Stimulated activated CD8-positive, alpha-beta memory T cell treated with anti-CD3 and anti-CD28 coated beads, Interleukin-7, amount 100 ng/mL, for 4 hours (primary cell): ENCODE measurements around the gene CD24.
"Not testable (repeated sequence)": the region's sequence is repeated elsewhere in the genome, so short reads cannot be mapped to it uniquely, and the experiment has no call there.

Experiments
- DNase-seq, 2 donors: peaks; one replicate each; pipeline ENCODE4 v3.0.0-alpha.2; 2020; ENCODE audit warnings: low read depth in 2 of 2

Gene CD24

GRCh38 chr6:106974336-106974998 lies at the start of gene CD24:
Gene CD24 (minus strand): TSS chr6:106974729. CDS start chr6:106974646, 83 bp downstream.
- peak; percentile 4 to 35 for DNase-seq

DNA sequence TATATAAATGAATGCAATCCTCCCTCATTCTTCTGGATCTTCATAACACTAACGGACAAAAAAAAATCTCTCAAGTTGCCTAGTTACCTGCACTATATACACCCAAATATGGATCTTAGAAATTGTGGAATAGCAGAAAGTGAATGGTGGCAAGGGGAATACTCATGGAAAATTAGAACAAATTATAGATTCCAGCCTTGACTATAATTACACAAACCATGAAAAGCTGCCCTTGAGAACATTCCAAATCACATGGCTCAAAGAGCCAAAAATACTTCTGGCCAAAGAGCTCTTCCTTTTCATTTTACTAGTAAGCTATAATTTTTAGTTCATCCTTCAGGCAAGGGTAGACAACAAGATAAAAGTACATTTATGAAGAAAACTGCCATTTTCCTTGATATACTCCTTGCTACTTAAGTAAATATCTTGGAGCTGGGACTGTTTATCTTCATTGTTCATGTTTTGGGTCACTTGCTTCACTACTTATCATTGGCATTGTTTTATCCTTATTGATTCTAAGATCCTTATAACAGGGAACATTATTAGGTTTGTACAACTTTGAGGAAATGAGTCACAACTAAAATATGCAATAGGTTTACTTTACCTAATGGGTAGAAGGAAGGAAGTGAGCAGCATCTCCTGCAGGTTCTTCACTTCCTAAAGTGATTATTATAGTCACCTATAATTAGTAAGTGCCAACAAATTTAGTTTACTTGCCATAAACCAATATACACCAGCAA lies 47.1 kb upstream of the CD24 start:
- no peak for DNase-seq

GRCh38 chr6:107020239-107020638 lies 45.7 kb upstream of the CD24 start:
- DNase-seq = no peak

- DNase-seq = not testable (repeated sequence)
Measured at GRCh38 chr6:107019628-107020027, 45.1 kb upstream of the CD24 start.

- no peak for DNase-seq
Measured at GRCh38 chr6:107019047-107019446, 44.5 kb upstream of the CD24 start.

DNA sequence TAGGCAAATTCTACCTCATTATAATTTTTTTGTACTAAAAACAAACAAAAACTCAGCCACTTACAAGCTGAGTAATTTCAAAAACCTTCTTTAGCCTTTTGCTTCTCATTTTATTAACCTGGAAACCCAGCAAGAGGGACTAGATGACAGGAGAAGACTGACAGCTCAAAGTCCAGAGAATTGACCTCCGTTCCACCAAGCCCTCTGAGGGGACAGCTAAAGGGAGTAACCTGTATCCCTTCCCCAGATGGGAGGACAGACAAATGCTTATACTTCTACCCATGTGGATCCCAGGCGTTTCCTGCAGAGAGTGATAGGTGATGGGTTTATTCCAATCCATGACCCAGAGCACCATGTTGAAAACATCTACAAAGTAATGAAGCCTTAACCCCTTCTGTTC lies 35.0 kb upstream of the CD24 start:
- DNase-seq = no peak

GRCh38 chr6:106997392-106998158 lies 23.0 kb upstream of the CD24 start:
- DNase-seq = peak; percentile 5 to 20

GRCh38 chr6:106995640-106996039 lies 21.1 kb upstream of the CD24 start:
- no peak for DNase-seq

- DNase-seq = not testable (repeated sequence)
Measured at GRCh38 chr6:106989737-106990136, 15.2 kb upstream of the CD24 start.

DNA sequence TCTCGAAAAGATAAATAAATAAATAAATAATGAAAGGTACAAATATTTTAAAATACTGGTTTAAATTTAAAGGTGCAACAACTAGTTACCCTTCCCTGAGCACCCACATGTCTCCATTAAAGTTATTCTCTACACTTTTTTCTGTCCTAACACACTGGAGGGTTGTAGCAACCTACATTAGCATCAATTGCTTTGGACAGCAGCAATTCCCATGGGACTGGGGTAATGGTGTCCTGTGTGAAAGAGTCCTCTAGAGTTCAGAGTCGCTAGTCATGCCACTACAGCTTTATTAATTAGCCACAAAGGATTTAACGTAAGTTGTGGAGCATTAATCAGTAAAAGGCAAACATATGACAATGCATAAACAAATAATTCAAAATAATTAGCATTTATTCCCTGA lies 14.1 kb upstream of the CD24 start:
- DNase-seq = no peak

DNA sequence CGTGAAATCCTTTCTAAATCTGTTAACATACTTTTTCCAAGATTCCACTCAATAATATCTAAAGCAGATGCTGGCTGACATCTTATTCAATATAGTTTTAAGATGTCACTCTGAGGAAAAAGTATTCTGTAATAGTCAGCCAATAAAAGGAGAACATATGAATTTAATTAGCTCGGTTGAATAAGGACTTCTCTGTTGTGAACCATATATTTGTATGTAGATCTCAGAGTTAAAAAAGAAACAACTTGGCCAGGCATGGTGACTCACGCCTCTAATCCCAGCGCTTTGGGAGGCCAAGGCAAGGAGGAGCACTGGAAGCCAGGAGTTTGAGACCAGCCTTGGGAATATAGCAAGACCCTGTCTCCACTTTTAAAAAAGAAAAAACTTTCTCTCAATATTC lies 7.4 kb upstream of the CD24 start:
- no peak for DNase-seq

- DNase-seq = no peak
Measured at GRCh38 chr6:106980926-106981325, 6.4 kb upstream of the CD24 start.

DNA sequence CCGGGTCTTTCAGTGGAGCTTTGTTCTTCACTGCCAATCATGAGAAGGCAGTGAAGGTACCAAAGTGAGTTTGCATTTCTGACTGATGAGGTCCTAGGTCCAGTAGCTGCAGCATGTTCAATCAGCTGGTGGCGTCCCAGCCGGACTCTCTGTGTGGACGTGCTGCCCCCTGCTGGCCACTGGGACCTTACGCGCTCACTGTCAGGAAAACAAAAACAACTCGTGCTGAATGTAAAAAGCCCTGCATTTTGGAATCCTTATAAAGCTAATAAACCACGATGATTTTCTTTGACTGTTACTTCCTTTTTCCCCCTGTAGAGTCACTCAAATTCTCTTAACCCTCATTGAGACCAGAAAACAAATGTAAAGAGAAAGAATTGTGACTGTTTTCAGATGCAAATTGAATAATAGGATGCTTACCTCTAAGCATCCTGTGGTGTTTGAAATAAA lies 4.9 kb upstream of the CD24 start:
- DNase-seq = peak; percentile 57 to 58

DNA sequence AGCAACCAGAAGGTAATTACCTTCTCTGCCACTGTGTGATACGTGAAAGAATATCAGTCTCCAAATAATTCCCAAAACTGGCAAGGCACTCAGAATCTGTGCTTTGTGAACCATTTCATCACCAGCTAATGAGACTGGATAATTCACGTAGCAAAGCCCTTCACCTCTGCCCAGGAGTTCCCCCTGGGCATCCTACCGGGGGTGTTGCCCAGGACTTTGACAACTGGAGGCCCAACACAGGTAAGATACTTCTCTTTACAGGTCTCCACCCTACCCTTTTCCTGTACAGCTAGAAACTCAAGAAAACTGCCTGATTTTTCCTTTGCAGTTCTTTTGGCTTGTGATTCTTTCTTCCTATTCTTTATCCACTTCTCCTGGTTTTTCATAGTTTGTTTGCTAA lies 2.7 kb upstream of the CD24 start:
- DNase-seq = no peak

- no peak for DNase-seq
Measured at GRCh38 chr6:106976270-106976669, 1.7 kb upstream of the CD24 start.

DNA sequence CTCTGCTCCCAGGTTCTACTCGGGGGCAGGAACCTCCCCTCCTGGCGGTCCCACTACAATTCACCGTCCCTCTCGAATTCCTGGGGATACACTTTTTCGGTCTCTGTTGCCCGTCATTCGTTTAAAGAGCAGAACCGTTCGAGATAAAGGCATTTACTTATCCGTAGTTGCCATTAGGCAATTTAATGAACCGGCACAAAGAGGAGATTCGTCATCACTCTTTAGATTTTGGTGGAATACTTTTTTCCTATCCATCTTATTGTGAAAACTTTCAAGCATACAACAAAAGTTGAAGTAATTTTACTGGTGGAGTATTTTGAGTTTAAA lies 1.2 kb upstream of the CD24 start:
- DNase-seq = no peak

- no peak for DNase-seq
Measured at GRCh38 chr6:106974999-106975737, 639 bp upstream of the CD24 start.

DNA sequence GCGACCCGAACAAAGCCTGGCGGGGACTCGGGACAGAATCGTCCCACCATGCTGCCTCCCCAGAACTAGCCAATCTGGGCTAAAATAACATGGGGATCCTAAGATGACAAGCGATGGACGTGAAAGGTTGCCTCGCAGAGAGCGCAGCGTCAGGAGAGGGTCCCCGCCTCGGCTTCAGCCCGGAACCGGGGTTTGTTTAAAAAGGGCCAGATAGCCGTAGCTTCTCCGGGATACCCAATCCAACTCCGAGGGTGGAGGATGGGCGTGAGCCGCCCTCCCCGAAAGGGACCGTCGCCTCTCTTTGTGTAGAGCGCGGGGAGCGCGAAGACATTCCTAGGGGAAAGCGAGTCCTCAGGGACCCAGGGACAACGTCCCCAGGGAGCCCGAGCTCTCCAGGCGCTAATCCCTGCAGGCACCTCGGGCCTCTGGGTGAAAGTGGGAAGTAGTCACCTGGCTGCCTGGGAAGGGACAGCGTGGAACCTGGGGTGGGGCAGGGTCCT lies 643 bp downstream of the CD24 start:
- no peak for DNase-seq

- DNase-seq = no peak
Measured at GRCh38 chr6:106973018-106973835, 1.3 kb downstream of the CD24 start.

DNA sequence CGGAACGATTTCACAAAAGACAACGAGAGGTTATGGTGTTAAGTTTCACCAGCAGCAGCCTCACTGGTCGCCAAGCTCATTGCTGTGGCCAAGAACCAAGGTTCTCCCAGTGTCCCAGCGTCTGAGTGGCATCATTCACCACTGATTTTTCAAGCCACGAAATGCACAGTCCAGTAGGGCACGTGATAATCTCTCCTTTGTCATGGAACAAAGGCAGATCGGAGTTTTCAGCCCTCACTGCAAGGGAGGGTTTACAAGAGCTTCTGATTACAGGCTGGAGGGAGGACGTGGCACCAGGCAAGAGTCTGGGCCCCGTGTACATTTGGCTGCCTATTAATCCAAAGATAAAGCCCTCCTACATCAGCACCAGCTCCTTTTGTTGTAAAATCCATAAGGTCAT lies 2.0 kb downstream of the CD24 start:
- no peak for DNase-seq

GRCh38 chr6:106970769-106971168 lies 3.8 kb downstream of the CD24 start:
- not testable (repeated sequence) for DNase-seq
